GM19324 (cell line): ENCODE results near the gene IQCC.

Experiments used
- ATAC-seq: cut with Tn5 transposase; IDR thresholded peaks from one replicate; pipeline ENCODE4 v1.9.1; 2021; ENCODE audit warnings: mild to moderate bottlenecking, moderate library complexity; ENCODE audit not compliant: unreplicated experiment, low FRiP score

IQCC gene

GRCh38 chr1:32221980-32222755, 16.7 kb downstream of the IQCC start, which contains the start of the genes EIF3I and TMEM234:
Gene EIF3I, plus strand, starts transcription at chr1:32222407. Its CDS starts 35 bp downstream, at chr1:32222442.
Gene TMEM234, minus strand, starts transcription at chr1:32222353. Its CDS starts 31 bp downstream, at chr1:32222322.
- peak; percentile 89 for ATAC-seq

GRCh38 chr1:32223683-32224082, 18.2 kb downstream of the IQCC start:
- ATAC-seq, result no peak

GRCh38 chr1:32224285-32224684, 18.8 kb downstream of the IQCC start:
- no peak for ATAC-seq

- ATAC-seq, result no peak
Observed at GRCh38 chr1:32228771-32229170, 23.3 kb downstream of the IQCC start.

GRCh38 chr1:32231843-32232432, 26.5 kb downstream of the IQCC start:
- no peak for ATAC-seq

GRCh38 chr1:32232558-32233304, 27.3 kb downstream of the IQCC start:
- no peak for ATAC-seq

- no peak for ATAC-seq
Observed at GRCh38 chr1:32234792-32235191, 29.3 kb downstream of the IQCC start.

- ATAC-seq, result no peak
Observed at GRCh38 chr1:32239337-32239736, 33.9 kb downstream of the IQCC start.

- ATAC-seq, result no peak
Observed at GRCh38 chr1:32239790-32240139, 34.3 kb downstream of the IQCC start.

GRCh38 chr1:32240140-32240951, 34.9 kb downstream of the IQCC start:
- ATAC-seq, result peak; percentile 25

- peak; percentile 43 for ATAC-seq
Observed at GRCh38 chr1:32241001-32241763, 35.7 kb downstream of the IQCC start.

- no peak for ATAC-seq
Observed at GRCh38 chr1:32242341-32242851, 36.9 kb downstream of the IQCC start.

- ATAC-seq, result no peak
Observed at GRCh38 chr1:32246888-32247273, 41.4 kb downstream of the IQCC start, which contains the start of gene FAM167B. Gene FAM167B, plus strand, starts transcription at chr1:32247222. Its CDS starts 200 bp downstream, at chr1:32247422.

GRCh38 chr1:32247452-32247851, 42.0 kb downstream of the IQCC start:
- ATAC-seq, result no peak

GRCh38 chr1:32247983-32248889, 42.8 kb downstream of the IQCC start:
- ATAC-seq, result no peak

GRCh38 chr1:32249831-32250525, 44.5 kb downstream of the IQCC start:
- ATAC-seq, result peak; percentile 54

GRCh38 chr1:32250893-32251716, 45.6 kb downstream of the IQCC start, which contains the start of gene LCK:
Gene LCK, plus strand, starts transcription at chr1:32251265. Its CDS starts 23,065 bp downstream, at chr1:32274330.
- ATAC-seq, result no peak
